Epidermal melanocyte (primary cell): ENCODE results near the gene MTR.
"Not testable (repeated sequence)": the region's sequence is repeated elsewhere in the genome, so short reads cannot be mapped to it uniquely, and the experiment has no call there.

Experiments
- DNase-seq: peaks from one replicate; pipeline ENCODE4 v3.0.0; 2011; ENCODE audit warnings: low spot score; ENCODE audit not compliant: insufficient read length

MTR gene

DNA sequence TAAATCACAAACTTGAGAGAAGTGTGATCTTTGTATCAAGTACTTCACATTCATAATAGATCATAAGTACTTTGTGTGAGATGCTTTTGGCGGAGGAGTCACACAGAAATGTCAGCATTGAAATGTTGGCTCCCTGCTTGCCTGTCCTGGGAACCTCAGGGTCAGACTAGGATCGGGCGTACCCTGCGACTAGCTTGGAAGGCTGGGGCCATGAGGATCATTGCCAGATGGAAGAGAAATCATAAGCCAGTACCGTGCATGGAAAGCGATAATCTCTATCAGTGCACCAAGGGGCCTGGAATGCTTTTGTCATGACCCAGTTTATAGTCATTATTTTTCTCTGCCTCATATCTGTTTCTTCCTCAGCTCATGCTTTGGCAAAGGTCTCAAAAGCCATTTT lies 35.5 kb downstream of the MTR start:
- DNase-seq = no peak

GRCh38 chr1:236833575-236833974 lies 38.5 kb downstream of the MTR start:
- DNase-seq = no peak

DNA sequence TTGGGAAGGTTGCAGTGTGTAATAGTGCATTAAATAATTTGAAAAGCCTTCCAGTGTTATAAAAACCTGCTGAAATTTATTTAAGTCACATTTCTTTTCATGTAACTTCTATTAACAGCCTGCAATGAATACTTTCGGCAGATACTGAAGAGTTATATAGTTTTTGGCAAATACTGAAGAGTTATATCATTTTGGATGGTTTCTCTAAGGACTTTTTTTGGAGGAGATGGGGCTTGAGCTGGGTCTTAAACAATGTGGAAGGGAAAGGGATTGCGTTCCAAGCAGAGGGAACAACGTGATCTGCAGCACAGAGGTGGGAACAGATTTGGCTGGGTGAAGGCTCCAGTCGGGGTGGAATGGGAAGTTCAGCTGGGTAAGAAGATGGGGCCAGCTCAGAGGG lies 39.8 kb downstream of the MTR start:
- no peak for DNase-seq

DNA sequence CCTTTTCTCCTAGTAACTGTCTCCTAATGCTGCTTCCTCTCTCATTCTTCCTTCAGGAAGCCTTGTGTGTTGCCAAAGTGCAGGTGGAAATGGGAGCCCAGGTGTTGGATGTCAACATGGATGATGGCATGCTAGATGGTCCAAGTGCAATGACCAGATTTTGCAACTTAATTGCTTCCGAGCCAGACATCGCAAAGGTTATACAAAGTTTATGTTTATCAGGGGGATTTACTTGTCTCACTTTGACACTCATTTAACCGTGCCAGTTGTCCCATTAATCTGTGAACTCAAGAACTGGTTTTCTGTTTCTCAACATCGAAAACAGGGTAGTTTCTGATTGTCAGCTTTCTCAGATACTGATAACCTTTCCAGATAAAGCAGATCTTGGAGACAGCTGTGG lies 40.4 kb downstream of the MTR start:
- no peak for DNase-seq

DNA sequence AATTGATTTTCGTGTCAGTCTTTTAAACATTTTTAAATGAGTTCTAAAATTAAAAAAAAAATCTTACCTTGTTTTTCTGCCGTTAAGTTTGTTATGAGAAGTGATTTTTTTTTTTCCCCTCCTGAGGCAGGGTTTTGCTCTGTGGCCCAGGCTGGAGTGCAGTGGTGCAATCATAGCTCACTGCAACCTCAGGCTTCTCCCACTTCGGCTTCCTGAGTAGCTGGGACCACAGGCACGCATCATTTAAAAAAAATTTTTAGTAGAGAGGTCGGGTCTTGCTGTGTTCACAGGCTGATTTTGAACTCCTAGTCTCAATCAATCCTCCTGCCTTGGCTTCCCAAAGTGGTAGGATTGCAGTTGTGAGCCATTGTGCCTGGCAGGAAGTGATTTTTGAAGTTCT lies 41.1 kb downstream of the MTR start:
- DNase-seq = no peak

GRCh38 chr1:236837115-236837514 lies 42.0 kb downstream of the MTR start:
- no peak for DNase-seq

DNA sequence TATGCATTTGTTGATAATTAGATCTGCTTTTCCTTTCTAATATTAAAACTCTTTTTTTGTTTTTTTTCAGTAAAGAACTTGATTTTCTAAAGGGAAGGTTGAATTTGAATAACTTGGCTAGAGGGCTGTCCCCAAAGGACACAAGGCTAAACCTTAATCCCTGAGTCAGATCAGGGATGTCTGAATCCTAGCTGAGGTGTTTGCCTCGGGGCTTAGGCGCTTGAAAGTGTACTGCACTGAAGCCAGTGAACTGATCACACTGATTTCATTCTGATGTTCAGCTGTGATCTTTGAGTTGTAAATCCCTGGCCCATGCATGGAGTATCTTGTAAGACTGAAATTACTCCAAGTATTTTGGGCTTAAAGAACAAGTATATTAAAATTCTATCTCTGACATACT lies 42.8 kb downstream of the MTR start:
- DNase-seq = no peak

- no peak for DNase-seq
These were observed 46.2 kb downstream of the MTR start for GRCh38 chr1:236841341-236841740.

GRCh38 chr1:236844499-236845271 lies 49.6 kb downstream of the MTR start:
- no peak for DNase-seq

GRCh38 chr1:236845830-236846229 lies 50.7 kb downstream of the MTR start:
- DNase-seq = no peak

DNA sequence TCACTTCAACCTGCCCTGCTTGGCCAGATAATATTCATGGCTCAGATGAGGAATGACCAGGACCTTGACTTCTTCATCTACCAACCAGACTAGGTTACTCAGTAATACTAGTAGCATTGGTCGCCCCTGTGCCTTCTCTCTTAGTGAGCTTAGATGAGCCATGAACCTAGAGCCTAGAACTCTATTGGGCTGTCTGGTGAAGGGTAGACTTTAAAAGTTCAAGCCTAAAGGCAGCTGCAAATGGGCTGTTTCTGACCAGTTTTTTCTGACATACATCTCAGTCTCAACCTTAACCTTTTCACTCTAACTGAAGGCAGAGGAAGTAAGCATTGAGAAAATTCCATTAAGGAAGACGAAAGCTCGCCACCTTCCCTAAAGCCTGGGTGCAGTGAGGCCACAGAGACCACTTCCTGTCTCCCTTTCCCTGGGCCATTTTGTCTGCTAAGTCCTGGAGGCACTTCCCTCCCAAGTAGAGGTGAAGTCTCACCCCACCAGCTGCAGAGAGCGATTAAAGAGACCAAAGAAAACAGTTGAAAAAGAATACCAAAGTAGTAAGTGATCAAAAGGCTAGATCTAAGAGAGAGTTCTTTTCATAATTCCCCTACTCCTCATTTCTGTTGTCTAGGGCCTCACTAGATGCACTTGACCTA lies 53.3 kb downstream of the MTR start:
- DNase-seq = no peak

- DNase-seq = no peak
These were observed 55.2 kb downstream of the MTR start for GRCh38 chr1:236850077-236850979.

- no peak for DNase-seq
These were observed 56.8 kb downstream of the MTR start for GRCh38 chr1:236851871-236852270.

DNA sequence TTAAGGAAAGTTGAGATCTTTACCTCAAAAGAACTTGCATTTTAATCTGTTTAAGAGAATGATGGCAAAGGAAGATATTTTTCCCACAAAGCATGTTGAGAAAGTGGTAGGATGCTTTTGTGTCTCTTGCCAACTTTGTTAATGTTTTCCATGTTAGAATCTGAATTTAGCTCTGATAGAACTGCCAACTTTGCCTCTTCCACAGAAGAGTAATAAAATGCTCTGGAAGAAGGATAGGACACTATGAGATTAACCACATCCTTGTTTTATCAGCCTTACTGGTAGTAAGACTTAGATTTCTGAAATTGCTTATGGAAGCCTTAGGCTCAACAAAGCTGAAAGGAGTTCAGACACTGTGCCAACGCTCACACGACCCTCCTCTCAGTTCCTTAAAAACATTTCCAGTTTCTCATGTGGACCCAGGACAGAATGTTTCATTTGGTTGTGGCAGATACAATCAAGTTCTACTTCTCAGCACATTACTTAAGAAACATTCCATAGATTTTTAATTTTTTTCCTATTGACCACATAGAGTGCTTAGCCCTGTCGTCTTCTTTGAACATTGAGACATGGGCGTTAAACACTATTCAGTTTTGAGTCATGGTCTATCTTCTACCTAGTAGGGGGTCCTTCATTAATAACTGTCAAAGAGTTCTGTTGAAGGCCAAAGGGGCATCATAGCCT lies 59.0 kb downstream of the MTR start:
- no peak for DNase-seq

- DNase-seq = no peak
These were observed 59.5 kb downstream of the MTR start for GRCh38 chr1:236854605-236854983.

DNA sequence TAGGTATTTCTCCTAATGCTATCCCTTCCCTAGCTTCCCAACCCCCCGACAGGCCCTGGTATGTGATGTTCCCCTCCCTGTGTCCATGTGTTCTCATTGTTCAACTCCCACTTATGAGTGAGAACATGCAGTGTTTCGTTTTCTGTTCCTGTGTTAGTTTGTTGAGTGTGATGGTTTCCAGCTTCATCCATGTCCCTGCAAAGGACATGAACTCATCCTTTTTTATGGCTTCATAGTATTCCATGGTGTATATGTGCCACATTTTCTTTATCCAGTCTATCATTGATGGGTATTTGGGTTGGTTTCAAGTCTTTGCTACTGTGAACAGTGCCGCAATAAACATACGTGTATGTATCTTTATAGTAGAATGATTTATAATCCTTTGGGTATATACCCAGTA lies 61.6 kb downstream of the MTR start:
- not testable (repeated sequence) for DNase-seq

GRCh38 chr1:236858165-236858564 lies 63.1 kb downstream of the MTR start:
- no peak for DNase-seq

DNA sequence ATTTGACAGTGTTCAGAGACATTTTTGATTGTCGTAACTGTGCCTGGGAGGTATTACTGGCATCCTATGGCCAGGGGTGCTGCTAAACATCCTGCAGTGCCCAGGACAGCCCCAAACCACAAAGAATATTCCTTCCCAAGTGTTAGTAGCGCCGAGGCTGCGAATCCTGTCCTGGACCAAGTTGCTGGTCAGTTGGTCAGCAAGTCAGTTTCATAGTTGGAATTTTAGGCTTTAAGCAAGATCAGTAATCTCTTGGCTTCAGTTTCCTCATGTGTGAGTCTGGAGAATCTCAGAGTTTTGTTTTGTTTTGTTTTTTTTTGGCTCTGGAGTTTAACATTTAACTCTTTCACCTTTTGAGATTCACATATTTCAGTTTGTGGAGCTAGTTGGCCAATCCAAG lies 65.0 kb downstream of the MTR start:
- DNase-seq = no peak

DNA sequence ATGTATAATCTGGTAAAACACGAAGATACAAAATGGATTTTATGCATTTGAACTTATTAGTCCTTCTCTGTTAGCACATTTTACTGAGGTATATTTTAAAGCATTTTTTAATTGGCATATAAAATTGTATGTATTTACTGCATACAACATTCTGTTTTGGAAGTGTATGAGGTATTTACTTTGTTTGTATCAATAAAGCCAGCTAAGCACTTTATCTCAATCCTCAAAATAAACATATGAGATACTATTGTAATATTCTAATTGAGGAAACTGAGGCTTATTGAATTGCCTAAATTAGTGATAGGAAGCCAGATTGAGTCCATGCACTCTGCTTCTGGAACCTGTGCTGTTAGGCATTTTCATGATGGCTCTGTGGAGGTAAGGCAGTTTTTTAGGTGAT lies 65.6 kb downstream of the MTR start:
- no peak for DNase-seq

- DNase-seq = no peak
These were observed 66.6 kb downstream of the MTR start for GRCh38 chr1:236861560-236862218.

DNA sequence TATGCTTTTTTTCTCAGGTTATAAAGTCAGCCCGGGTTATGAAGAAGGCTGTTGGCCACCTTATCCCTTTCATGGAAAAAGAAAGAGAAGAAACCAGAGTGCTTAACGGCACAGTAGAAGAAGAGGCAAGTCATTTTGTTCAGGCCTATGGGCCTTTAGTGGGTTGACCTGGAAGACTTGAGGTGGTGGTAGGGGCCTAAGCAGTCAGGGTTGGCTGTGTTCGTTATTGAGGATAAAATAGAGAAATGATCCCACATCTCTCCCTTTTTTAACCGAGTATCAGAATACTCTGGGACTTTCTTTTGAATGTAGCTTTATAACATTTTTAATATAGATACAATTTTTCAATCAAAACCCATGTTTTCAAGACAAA lies 67.1 kb downstream of the MTR start:
- DNase-seq = no peak
